Keratinocyte (primary cell): ENCODE measurements around the gene ADAMTS13. TPM values are rescaled to one million over a fixed set of nuclear protein-coding genes. Genes with fewer than 3 reads are reported as not detected.

Experiments used
- DNase-seq: peaks from one replicate; pipeline ENCODE4 v3.0.0-alpha.2; 2011; ENCODE audit warnings: low read depth, missing footprints, low spot score
- FAIRE-seq: peaks from 2 replicates; lab custom pipeline; 2011; peaks lifted over from hg19 to GRCh38; lab: Jason Lieb, UNC
- H2AFZ ChIP-seq: 2 replicates; pipeline ENCODE4 v1.6.0; 2012; ENCODE audit warnings: low read length, control low read depth, inconsistent platforms; ENCODE audit not compliant: control insufficient read depth
- H3K27ac ChIP-seq: 2 replicates; pipeline ENCODE4 v1.5.1; 2011; ENCODE audit warnings: low read length; ENCODE audit not compliant: control insufficient read depth, insufficient read depth
- H3K27me3 ChIP-seq: 3 replicates; pipeline ENCODE4 v1.6.0; 2011; ENCODE audit warnings: low read length; ENCODE audit not compliant: control insufficient read depth, insufficient read depth; ENCODE audit errors: extremely low read depth
- H3K36me3 ChIP-seq, 2 experiments: 2 replicates in 1 of 2; 3 replicates in 1 of 2; pipeline ENCODE4 v1.5.1; 2011; ENCODE audit warnings: low read length in 2 of 2, mild to moderate bottlenecking in 1 of 2; ENCODE audit not compliant: control insufficient read depth in 2 of 2, insufficient read depth in 2 of 2; ENCODE audit errors: extremely low read depth in 1 of 2
- H3K4me1 ChIP-seq: 3 replicates; pipeline ENCODE4 v1.5.1; 2011; ENCODE audit warnings: low read length; ENCODE audit not compliant: control insufficient read depth, insufficient read depth; ENCODE audit errors: extremely low read depth
- H3K4me2 ChIP-seq: 3 replicates; pipeline ENCODE4 v1.6.0; 2011; ENCODE audit warnings: low read depth, low read length; ENCODE audit not compliant: control insufficient read depth, insufficient read depth; ENCODE audit errors: extremely low read depth
- H3K4me3 ChIP-seq, 3 experiments: fragments of 200-600 bp in 1 of 3; sonication (generic) in 1 of 3; 2 replicates in 2 of 3; 3 replicates in 1 of 3; pipeline ENCODE4 v1.5.1; 2011 to 2016; ENCODE audit warnings: low read length in 3 of 3, mild to moderate bottlenecking in 3 of 3, control low read depth in 2 of 3, inconsistent platforms in 1 of 3, low read depth in 1 of 3, mixed read lengths in 1 of 3, mixed run types in 1 of 3, moderate library complexity in 1 of 3; ENCODE audit not compliant: control insufficient read depth in 2 of 3, insufficient read depth in 2 of 3; ENCODE audit errors: extremely low read depth in 1 of 3
- H3K79me2 ChIP-seq: 2 replicates; pipeline ENCODE4 v1.6.0; 2012; ENCODE audit warnings: low read length; ENCODE audit not compliant: control insufficient read depth, insufficient read depth
- H3K9ac ChIP-seq: 3 replicates; pipeline ENCODE4 v1.6.0; 2011; ENCODE audit warnings: low read length; ENCODE audit not compliant: control insufficient read depth, insufficient read depth; ENCODE audit errors: extremely low read depth
- H3K9me1 ChIP-seq: 3 replicates; pipeline ENCODE4 v1.6.0; 2011; ENCODE audit warnings: low read length; ENCODE audit not compliant: control insufficient read depth, insufficient read depth; ENCODE audit errors: extremely low read depth
- H3K9me3 ChIP-seq: 2 replicates; pipeline ENCODE4 v1.5.1; 2012; ENCODE audit warnings: low read depth, low read length; ENCODE audit not compliant: control insufficient read depth
- H4K20me1 ChIP-seq: 3 replicates; pipeline ENCODE4 v1.6.0; 2011; ENCODE audit warnings: low read length; ENCODE audit not compliant: control insufficient read depth, insufficient read depth; ENCODE audit errors: extremely low read depth
- CTCF ChIP-seq, 3 experiments: IDR thresholded peaks in 1 of 3; conservative IDR thresholded peaks in 1 of 3; optimal IDR thresholded peaks in 1 of 3; 2 replicates in 2 of 3; 3 replicates in 1 of 3; pipeline versions ENCODE3 to v1.5.1; 2011; ENCODE audit warnings: low read length in 3 of 3, mild to moderate bottlenecking in 3 of 3, moderate library complexity in 2 of 3, control low read depth in 1 of 3, inconsistent platforms in 1 of 3; ENCODE audit not compliant: insufficient read depth in 2 of 3; ENCODE audit errors: extremely low read depth in 1 of 3
- EZH2 ChIP-seq: IDR thresholded peaks from one replicate; pipeline ENCODE4 v1.6.1; 2012; ENCODE audit warnings: inconsistent platforms, mild to moderate bottlenecking, low read length, moderate library complexity
- dilution Hi-C: fragments of 300-500 bp; cut with MboI; formaldehyde crosslinking; loops from one replicate; pipeline ENCODE4 v1.7.0; 2020; ENCODE audit warnings: low sequenced_read_pairs; ENCODE audit not compliant: extremely low pct_ligation_motif_present
- polyA plus RNA-seq, 5 experiments: library from polyadenylated mRNA; depleted of rRNA in 3 of 5; stranded (reverse) in 3 of 5; stranded (forward) in 1 of 5; unstranded in 1 of 5; fragments of >200 nt; gene quantifications; 1 replicate in 1 of 5; 2 replicates in 3 of 5; 3 replicates in 1 of 5; pipeline versions ENCODE4 v1.2.1 to v1.2.3, GENCODE V29; 2011 to 2012; ENCODE audit warnings: missing spikeins in 2 of 5, low read depth in 1 of 5, low replicate concordance in 1 of 5

ADAMTS13 gene
- polyA plus RNA-seq, 1 donor (not counting 4 experiments of a cell fraction or from before 2014, with no cell fraction given) = 1.1 TPM

GRCh38 chr9:133405508-133406438, 16.4 kb upstream of the ADAMTS13 start:
- dilution Hi-C loops = no loop called here
- no peaks in the 10 kb centered on the region for H3K4me1 ChIP-seq
- H3K27ac ChIP-seq = no peak overlapping the region
- no peaks in the 10 kb centered on the region for H3K27me3 ChIP-seq
- H3K79me2 ChIP-seq = no peaks in the 10 kb centered on the region
- DNase-seq (no peak), FAIRE-seq (no peak)
- H3K4me3 ChIP-seq = no peak overlapping the region
- H2AFZ ChIP-seq = no peak overlapping the region
- TF ChIP-seq CTCF (optimal IDR thresholded peaks at IDR 0.05 in 1 of 3, IDR thresholded peaks at IDR 0.05 in 1 of 3, conservative IDR thresholded peaks at IDR 0.05 in 1 of 3; ENCODE audit: extremely low read depth in 1 of 3, insufficient read depth in 2 of 3, low read length in 3 of 3) (no peak), EZH2 (no peak)
- no peaks in the 10 kb centered on the region for H3K9me1 ChIP-seq
- no peak overlapping the region for H3K4me2 ChIP-seq
- H4K20me1 ChIP-seq = peaks cover 4% of the 10 kb centered on the region
- H3K36me3 ChIP-seq = peaks cover 27 to 32% of the 10 kb centered on the region in 2 experiments
- no peaks in the 10 kb centered on the region for H3K9me3 ChIP-seq
- H3K9ac ChIP-seq = no peak overlapping the region

- no peaks in the 10 kb centered on the region for H3K27me3 ChIP-seq
- no peaks in the 10 kb centered on the region for H3K79me2 ChIP-seq
- H3K4me3 ChIP-seq = no peak overlapping the region
- no peaks in the 10 kb centered on the region for H3K9me3 ChIP-seq
- H4K20me1 ChIP-seq = peaks cover 4% of the 10 kb centered on the region
- DNase-seq (no peak), FAIRE-seq (peak; percentile 36)
- no peak overlapping the region for H3K9ac ChIP-seq
- dilution Hi-C loops = no loop called here
- no peak overlapping the region for H2AFZ ChIP-seq
- H3K36me3 ChIP-seq = peaks cover 31 to 34% of the 10 kb centered on the region in 2 experiments
- H3K9me1 ChIP-seq = no peaks in the 10 kb centered on the region
- TF ChIP-seq EZH2 = no peak
- peak; percentile 92 to 100 (median 98) for TF ChIP-seq CTCF (optimal IDR thresholded peaks at IDR 0.05 in 1 of 3, IDR thresholded peaks at IDR 0.05 in 1 of 3, conservative IDR thresholded peaks at IDR 0.05 in 1 of 3; ENCODE audit: extremely low read depth in 1 of 3, insufficient read depth in 2 of 3, low read length in 3 of 3)
- no peaks in the 10 kb centered on the region for H3K4me1 ChIP-seq
- H3K4me2 ChIP-seq = no peak overlapping the region
- no peak overlapping the region for H3K27ac ChIP-seq
Measured at GRCh38 chr9:133406480-133407307, 15.5 kb upstream of the ADAMTS13 start.
